Measurements from ENCODE around the gene BCL2L2. TPM values are rescaled to one million over a fixed set of nuclear protein-coding genes. Genes with fewer than 3 reads are reported as not detected.
A peak's percentile ranks its signal among the peaks of the same experiment; 100 is the strongest.

BCL2L2 gene
- polyA plus RNA-seq, 1 of the 3 experiments (the other 2 are of a cell fraction), result 30.6 TPM

- WGBS (ENCODE audit: low lambda C conversion rate), result 92% methylated on average over 13 of the region's 13 CpGs
Observed at GRCh38 chr14:23326491-23327332, 20.1 kb downstream of the BCL2L2 start.

DNA sequence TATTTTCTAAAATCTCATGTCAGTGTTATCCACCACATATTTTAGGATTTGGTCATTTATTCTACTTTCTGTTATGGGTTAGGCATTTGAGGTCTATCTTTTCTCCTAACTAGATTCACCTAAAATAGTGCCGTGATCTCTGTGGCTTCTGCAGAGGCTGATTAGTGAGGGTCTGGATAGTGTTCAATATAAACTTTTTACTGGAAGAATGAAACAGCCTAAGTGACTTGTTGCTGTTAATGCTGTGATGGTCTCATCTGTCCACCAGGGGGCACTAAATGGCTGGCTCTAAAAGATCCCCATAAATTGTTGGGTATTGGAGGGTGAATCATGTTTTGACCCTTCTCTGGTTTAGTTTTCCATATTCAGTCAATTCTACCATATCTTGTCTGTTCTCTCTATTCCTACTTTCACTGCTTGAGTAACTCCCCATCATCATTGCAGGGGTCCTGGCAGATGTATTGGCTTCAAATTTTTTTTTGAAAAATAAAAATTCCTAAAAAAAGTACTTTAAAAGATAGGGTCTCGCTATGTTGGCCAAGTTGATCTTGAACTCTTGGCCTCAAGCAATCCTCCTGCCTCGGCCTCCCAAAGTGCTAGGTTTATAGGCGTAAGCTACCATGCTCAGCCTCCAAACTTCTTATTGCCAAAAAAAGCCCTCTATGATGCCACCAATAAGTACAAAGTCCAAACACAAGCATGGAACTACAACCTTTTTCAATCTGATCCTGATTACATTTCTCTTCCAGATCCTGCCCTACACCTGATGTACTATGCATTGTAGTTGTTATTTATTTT lies 21.5 kb downstream of the BCL2L2 start:
- ChIA-PET POLR2A (no interaction called here), CTCF (interaction anchor here (1.0 to 13.2 kb wide), 17 partner anchors 10 to 235 kb away, joined by 3 to 179 read pairs (median 5); partner anchors contain the start of genes CMTM5 and SLC22A17)
- WGBS (ENCODE audit: low lambda C conversion rate), result 32% methylated on average over 4 of the region's 4 CpGs
- H3K27ac ChIP-seq (ENCODE audit: low read depth in 2 of 2, low read length in 1 of 2), result no peak overlapping the region
- no peak overlapping the region for H2AFZ ChIP-seq (ENCODE audit: low read depth)
- DNase-seq, result peak; percentile 86
- no peaks in the 10 kb centered on the region for H3K27me3 ChIP-seq (ENCODE audit: insufficient read depth)
- no peak overlapping the region for H3K4me3 ChIP-seq (ENCODE audit: low read depth in 2 of 2, low read length in 1 of 2)
- H3K9ac ChIP-seq, result no peak overlapping the region
- peaks cover 27% of the 10 kb centered on the region for H3F3A ChIP-seq (replicated peaks; ENCODE audit: insufficient read depth)
- H3K4me2 ChIP-seq, result no peak overlapping the region
- H3K4me1 ChIP-seq (ENCODE audit: control insufficient read depth in 1 of 2, insufficient read depth in 2 of 2, low read depth in 1 of 2, low read length in 1 of 2), result peaks cover 3 to 4% of the 10 kb centered on the region in 2 experiments; a peak in 3 of 4 replicates
- H4K20me1 ChIP-seq (ENCODE audit: insufficient read depth), result no peaks in the 10 kb centered on the region
- no peaks in the 10 kb centered on the region for H3K9me3 ChIP-seq
- TF ChIP-seq EP300 (IDR thresholded peaks at IDR 0.05; ENCODE audit: borderline replicate concordance in 1 of 2, low read depth in 1 of 2, low read length in 1 of 2) (no peak), CHD2 (IDR thresholded peaks at IDR 0.05; ENCODE audit: low read length, partially characterized antibody) (peak; percentile 68), SMC3 (IDR thresholded peaks at IDR 0.05; ENCODE audit: low read depth, low read length) (peak; percentile 87), TCF12 (IDR thresholded peaks at IDR 0.05) (no peak), CTCF (IDR thresholded peaks at IDR 0.05) (peak; percentile 93), RAD21 (IDR thresholded peaks at IDR 0.05; ENCODE audit: low read length) (peak; percentile 96)
- H3K36me3 ChIP-seq (replicated peaks in 1 of 2; ENCODE audit: control insufficient read depth in 1 of 2, insufficient read depth in 2 of 2, low read length in 1 of 2), result peaks cover 29 to 30% of the 10 kb centered on the region in 2 experiments
- H3K79me2 ChIP-seq (ENCODE audit: insufficient read depth), result peaks cover 20% of the 10 kb centered on the region
- no peaks in the 10 kb centered on the region for H3K9me2 ChIP-seq

More at GRCh38 chr14:23326491-23327332, 20.1 kb downstream of the BCL2L2 start:
- no peak overlapping the region for H3K4me3 ChIP-seq (ENCODE audit: low read depth in 2 of 2, low read length in 1 of 2)
- H3K27ac ChIP-seq (ENCODE audit: low read depth in 2 of 2, low read length in 1 of 2), result 0 out of 4 replicates have a peak overlapping the region, but pooled peaks of 1 of the 2 experiments have one; percentile 10
- no peaks in the 10 kb centered on the region for H4K20me1 ChIP-seq (ENCODE audit: insufficient read depth)
- no peak overlapping the region for H3K9ac ChIP-seq
- POLR2A ChIA-PET, result interaction anchor here (0.6 to 2.1 kb wide), 6 partner anchors 20 to 497 kb away, joined by 3 to 8 read pairs (median 5); partner anchors contain the start of gene SLC22A17
- peaks cover 27% of the 10 kb centered on the region for H3F3A ChIP-seq (replicated peaks; ENCODE audit: insufficient read depth)
- no peak for DNase-seq
- peaks cover 33 to 34% of the 10 kb centered on the region in 2 experiments for H3K36me3 ChIP-seq (replicated peaks in 1 of 2; ENCODE audit: control insufficient read depth in 1 of 2, insufficient read depth in 2 of 2, low read length in 1 of 2)
- peaks cover 8 to 9% of the 10 kb centered on the region in 2 experiments; a peak in 3 of 4 replicates for H3K4me1 ChIP-seq (ENCODE audit: control insufficient read depth in 1 of 2, insufficient read depth in 2 of 2, low read depth in 1 of 2, low read length in 1 of 2)
- H3K9me2 ChIP-seq, result no peaks in the 10 kb centered on the region
- H3K79me2 ChIP-seq (ENCODE audit: insufficient read depth), result peaks cover 34% of the 10 kb centered on the region
- no peaks in the 10 kb centered on the region for H3K9me3 ChIP-seq
- no peak overlapping the region for H2AFZ ChIP-seq (ENCODE audit: low read depth)
- no peak overlapping the region for H3K4me2 ChIP-seq
- TF ChIP-seq USF1 (IDR thresholded peaks at IDR 0.05; ENCODE audit: borderline replicate concordance, low read depth) (no peak), POLR2AphosphoS5 (IDR thresholded peaks at IDR 0.05; ENCODE audit: low read depth, low read length) (peak; percentile 45)
- H3K27me3 ChIP-seq (ENCODE audit: insufficient read depth), result no peaks in the 10 kb centered on the region
- CTCF ChIA-PET, result interaction anchor here (0.6 to 13.2 kb wide), 27 partner anchors 9 to 236 kb away, joined by 3 to 179 read pairs (median 4); partner anchors contain the start of genes BCL2L2, CMTM5 and SLC22A17
